Nucleus accumbens (tissue), 56 donors: ENCODE results near the gene ABCA4.

Experiments
- DNase-seq, 56 donors: peaks; one replicate each; lab custom pipeline; 2025; lab: John Stamatoyannopoulos, UW

The ABCA4 gene

DNA sequence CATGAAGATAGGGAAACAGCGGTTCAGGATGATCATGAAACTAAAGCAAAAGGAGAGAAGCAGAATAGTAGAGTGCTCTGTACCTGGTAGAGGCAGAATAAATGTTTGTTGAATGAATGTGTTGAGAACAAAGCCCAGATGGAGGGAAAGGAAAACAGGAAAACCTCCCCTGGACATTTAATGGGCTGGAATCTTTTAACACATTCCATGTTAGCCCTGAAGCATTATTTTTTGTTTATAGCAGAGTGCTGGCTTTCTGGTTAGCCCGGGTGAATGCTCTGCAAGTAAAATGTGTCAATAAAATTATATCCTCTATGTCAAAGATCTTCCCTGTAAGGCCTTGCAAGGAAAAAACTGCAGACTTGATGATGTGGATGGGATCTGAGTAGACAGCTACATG, 60.2 kb downstream of the ABCA4 start:
- DNase-seq, result no peak

DNA sequence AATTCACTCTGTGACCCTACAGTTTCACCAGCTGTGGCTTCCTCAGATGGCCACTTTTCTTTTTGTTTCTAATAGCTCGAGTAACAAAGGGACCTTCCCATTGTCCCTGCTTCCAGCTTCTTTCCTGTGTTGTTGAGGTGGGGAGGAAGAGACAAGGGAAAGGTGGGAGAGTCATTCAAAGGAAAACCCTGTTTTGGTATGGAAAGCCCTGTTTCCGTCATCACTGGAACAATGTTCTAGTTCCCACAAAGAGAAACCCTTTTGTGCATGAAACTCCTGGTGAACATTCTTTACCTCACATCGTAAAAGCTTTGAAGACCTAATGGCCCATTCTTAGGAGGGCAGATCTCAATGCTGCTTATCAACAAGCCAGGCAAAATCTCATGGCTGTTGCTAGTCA, 62.2 kb downstream of the ABCA4 start:
- no peak for DNase-seq

DNA sequence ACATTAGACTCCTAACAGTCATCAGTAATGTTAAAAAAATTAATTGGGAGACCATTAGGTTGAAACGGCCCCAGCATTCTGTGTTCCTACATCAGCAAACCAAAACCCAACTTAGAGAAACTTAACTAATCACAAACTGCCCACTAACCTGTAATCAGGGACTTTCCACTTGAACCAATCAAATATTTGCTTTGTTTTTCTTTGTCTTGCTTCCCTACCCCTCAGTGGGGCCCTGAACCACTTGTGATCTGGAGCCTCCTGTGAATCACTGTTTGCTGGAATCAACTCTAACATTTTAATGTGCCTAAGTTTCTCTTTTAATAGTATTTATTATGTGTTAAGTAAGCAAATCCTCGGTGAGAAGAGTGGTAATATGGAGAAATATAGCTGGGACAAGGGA, 64.0 kb downstream of the ABCA4 start:
- no peak for DNase-seq

GRCh38 chr1:94056171-94056570, 64.8 kb downstream of the ABCA4 start:
- DNase-seq, result no peak

DNA sequence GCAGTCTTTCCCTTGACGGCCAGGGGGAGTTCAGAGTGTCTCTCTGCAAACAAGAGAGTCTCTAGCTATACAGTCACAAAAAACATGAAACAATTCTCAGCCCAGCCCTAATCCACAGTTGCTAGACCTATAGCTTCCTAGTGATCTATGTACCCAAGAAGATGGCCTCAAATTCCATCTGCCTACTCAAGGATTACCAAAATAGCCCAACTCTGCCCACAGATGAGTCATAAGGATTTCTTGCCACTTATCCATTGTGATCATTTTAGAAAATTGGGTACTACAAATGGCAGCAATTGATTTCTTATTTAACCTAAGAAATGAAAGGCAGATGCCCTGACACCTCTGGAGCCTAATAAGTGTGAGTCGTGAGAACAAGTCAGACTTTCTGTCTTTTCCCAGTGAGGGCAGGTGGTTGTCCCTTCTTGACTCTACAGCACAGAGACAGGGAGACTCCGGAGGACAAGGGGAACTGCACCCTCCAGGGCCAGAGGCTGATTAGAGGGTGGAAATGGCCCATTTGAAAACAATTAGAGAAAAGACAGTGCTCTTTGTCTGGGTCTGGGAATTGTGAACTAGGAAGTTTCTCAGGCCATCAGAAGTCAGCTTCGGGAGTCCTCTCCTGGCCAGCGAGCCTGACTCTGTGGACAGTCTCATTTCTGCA, 65.4 kb downstream of the ABCA4 start:
- DNase-seq, result no peak

GRCh38 chr1:94050675-94051074, 70.3 kb downstream of the ABCA4 start:
- DNase-seq, result no peak

DNA sequence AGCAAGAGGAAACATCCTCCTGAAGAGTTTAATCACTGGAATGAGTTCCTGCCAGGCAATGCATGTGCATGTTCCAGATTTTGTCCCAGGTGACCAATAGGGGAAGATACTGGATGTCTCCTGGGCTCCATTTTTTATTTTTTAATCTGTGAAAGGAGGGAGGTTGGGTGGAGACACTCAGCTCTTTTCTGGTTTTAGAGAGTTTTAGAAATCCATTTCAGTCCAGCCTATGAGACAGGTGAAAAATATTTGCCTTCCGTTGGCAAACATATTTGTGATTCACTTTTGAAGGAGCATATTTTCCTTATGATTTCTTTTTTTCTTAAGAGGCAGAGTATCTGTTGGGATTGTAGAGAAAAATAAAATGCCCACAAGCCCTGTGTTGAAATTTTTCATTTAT, 70.7 kb downstream of the ABCA4 start:
- DNase-seq, result no peak

GRCh38 chr1:94049791-94050190, 71.2 kb downstream of the ABCA4 start:
- no peak for DNase-seq

GRCh38 chr1:94048413-94049164, 72.4 kb downstream of the ABCA4 start:
- DNase-seq, result no peak

GRCh38 chr1:94047949-94048348, 73.0 kb downstream of the ABCA4 start:
- DNase-seq, result no peak

DNA sequence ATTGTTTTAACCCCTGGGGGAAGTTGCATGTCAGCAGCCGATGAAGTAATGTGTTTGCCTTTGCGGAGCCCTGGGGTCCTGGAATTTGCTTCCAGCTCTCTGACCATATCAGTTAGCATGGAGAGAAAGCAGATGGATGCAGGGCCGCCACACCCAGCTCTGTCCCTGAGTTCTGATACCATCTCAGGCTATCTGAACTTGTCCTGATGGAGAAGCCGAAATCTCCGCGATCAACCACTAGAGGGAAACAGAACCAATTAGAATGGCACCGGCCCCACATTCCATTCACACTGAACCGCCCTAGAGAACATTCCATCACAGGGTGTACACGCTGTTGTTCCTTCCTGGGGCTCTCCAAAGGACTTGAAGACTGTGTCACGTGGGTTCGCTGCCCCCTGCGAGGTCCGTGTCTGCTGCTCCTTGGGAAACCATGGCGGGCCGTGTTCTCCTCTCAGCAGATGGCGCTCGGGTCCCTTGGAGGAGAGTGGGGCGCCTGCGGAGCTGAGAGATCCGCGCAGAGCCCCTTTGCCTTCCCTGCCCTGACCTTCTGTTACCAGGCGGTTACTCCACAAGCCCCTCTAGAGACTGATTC, 75.4 kb downstream of the ABCA4 start:
- peak in 39 of 56 donors; percentile 10 to 74 (median 27) for DNase-seq

DNA sequence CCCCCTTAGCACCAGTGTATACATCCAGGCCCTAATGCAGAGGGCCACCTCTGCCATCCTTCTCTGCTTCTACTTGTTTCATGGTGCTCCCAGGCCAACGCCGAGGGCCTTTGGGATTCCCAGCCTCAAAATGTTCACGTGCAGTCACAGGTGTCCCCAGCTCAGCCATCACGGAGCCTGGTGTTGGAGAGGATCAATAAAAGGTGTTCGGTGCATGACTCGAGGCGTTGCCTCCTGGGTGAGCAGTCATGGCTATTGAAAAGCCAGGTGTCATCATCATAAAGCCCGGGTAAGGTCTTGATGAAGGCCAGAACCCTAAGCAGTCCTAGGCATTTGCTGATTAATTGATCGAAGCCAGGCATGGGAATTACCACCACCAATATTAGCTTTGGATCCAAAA, 76.1 kb downstream of the ABCA4 start:
- DNase-seq, result no peak

GRCh38 chr1:94044290-94044790, 76.6 kb downstream of the ABCA4 start:
- peak in 9 of 56 donors; percentile 5 to 28 (median 16) for DNase-seq

DNA sequence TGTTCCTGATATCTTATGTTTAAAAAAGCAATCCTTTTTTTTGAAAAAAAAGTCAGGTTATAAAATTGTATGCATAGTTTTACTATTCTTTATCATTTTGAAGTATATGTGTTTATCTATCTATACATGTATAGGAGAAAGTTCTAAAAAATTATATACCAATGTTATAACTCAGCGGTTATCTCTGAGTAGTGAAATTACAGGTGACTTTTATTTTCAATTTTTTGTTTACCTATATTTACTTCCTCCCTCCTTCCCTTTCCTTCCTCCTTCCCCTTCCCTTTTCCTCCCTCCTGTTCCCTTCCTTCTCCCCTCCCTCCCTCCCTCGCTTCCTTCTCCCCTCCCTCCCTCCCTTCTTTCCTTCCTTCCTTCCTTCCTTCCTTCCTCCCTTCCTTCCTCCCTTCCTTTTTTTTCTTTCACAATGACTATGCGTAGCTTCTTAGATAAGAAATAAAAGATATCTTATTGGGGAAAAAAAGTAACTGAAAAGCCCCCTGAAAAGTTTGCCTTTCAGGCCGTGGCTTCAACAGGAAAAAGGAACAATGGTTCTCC, 77.1 kb downstream of the ABCA4 start:
- no peak for DNase-seq

- no peak for DNase-seq
Measured at GRCh38 chr1:94042388-94042787, 78.6 kb downstream of the ABCA4 start.

DNA sequence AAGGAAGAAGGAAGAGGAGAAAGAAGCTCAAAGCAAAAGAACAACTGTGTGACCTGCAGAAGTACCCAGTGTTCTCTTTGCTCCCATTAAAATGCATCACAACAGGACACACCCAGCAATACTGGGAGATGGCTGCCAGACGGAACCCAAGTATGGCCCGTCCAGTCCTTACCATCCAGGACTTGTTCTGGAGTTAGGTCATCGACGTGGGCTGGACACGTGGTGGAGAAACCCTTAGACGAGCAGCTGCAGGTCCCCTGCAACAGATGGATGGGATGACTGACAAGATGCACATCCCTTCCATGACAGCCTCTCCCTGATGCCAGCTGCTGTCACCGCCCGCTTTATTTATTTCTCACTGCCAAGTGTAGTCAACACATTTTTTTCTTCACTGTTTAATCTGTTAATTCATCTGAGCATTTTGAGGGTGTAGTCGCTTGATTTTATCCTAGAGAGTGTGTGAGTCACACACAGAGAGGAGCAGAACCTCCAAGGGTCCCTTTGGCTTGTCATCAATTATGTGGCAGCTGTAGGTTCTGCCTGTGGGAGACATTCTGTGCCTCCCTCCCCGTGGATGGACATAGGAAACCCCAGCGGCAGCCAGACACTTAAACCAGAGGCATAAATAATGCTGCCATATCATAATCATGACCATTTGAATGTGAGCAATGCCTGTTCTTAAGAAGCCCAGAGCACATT, 80.9 kb downstream of the ABCA4 start:
- DNase-seq, result no peak

DNA sequence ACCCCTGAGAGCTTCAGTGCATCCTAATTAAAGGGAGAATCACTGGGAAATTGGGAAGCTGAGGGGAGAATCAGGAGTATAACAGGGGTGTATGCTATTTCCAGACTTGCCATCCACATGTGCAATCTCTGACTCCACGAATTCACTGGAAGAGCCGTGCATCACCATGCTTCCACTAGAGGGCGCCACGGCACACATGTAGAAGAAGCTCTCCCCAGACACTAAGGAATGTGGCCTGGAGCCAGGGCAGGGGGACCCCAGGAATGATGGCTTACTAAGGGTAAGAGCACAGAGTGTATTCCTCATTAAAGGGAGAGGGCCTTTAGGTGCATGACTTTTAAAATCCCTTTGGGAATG, 81.5 kb downstream of the ABCA4 start:
- peak in 36 of 56 donors; percentile 2 to 73 (median 26) for DNase-seq

GRCh38 chr1:94038511-94038910, 82.4 kb downstream of the ABCA4 start:
- DNase-seq, result no peak

DNA sequence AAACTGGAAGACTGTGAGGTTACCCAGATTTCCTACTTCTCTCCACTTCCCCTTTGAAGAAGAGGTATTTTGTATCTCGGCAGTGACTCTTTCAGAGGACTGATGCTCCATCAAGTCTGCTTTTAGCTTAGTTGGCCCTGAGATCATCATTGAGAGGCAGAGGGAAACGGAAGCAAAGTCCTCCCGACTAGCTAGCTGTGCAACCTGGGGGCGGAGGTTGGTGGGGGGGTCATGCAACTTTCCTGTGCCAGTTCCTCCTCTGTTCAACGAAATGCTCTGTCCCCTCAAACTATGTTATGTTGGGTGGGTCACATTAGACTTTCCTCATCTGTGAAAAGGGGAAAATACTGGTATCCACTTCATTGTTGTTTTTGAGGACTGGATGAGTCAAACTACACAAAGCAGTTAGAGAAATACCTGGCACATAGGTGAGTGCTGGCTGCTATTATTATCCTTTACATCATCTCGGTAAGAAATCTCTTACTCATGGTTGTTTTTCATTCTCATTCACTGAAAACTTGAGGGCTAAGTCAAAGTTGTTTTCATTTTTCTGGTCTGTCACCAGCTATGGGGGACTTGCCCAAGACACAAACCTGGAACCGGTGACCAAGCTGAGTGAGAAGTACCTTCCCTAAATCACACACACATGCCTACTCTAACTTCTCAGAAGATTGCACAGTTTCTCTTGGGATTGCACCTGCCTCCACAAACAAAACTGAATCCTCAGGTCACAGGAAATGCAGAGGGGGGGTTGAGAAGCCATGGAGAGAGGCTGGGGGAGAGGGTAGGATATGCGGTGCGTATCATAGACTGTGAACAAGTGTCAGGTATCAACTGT, 83.3 kb downstream of the ABCA4 start:
- no peak for DNase-seq

DNA sequence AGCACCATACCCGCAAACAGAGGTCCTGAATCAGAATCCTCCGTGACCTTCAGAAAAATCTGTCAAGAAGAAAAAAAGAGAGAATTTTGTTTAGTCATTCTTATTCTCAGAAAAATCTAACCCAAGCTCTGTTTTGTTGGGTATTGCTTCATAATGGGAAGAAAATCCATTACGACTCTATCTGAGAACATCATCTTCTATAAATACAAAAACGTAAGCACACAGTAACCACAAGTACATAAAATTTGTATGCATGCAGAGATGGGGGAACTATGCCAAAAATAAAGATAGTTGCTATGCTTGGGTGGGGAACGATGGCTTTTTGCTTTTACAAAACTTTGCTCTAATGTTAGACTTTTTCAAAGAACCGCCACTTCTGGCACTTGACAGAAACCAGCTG, 84.2 kb downstream of the ABCA4 start:
- no peak for DNase-seq
